ENCODE results near the gene MPZL2.

The MPZL2 gene

GRCh38 chr11:118217575-118217974 is 46.5 kb downstream of the MPZL2 start:
- DNase-seq = no peak

GRCh38 chr11:118216621-118217481 is 47.2 kb downstream of the MPZL2 start:
- DNase-seq = peak; percentile 84

- DNase-seq = no peak
These were observed 48.3 kb downstream of the MPZL2 start for GRCh38 chr11:118215765-118216164.

- no peak for DNase-seq
These were observed 48.8 kb downstream of the MPZL2 start for GRCh38 chr11:118215262-118215661.

- no peak for DNase-seq
These were observed 49.7 kb downstream of the MPZL2 start for GRCh38 chr11:118214210-118214914.

- no peak for DNase-seq
These were observed 50.3 kb downstream of the MPZL2 start for GRCh38 chr11:118213781-118214180.

- DNase-seq = no peak
These were observed 50.9 kb downstream of the MPZL2 start for GRCh38 chr11:118213201-118213600.

- DNase-seq = no peak
These were observed 51.3 kb downstream of the MPZL2 start for GRCh38 chr11:118212781-118213191.

GRCh38 chr11:118212131-118212725 is 51.9 kb downstream of the MPZL2 start:
- DNase-seq = no peak

- no peak for DNase-seq
These were observed 53.1 kb downstream of the MPZL2 start for GRCh38 chr11:118211006-118211405.

- no peak for DNase-seq
These were observed 53.8 kb downstream of the MPZL2 start for GRCh38 chr11:118210323-118210722.

- DNase-seq = no peak
These were observed 55.1 kb downstream of the MPZL2 start for GRCh38 chr11:118209033-118209432.

- no peak for DNase-seq
These were observed 57.0 kb downstream of the MPZL2 start for GRCh38 chr11:118207079-118207478.

- no peak for DNase-seq
These were observed 57.6 kb downstream of the MPZL2 start for GRCh38 chr11:118206391-118207031.

GRCh38 chr11:118205606-118206378 is 58.3 kb downstream of the MPZL2 start:
- no peak for DNase-seq
